SJCRH30 (cell line): Measurements from ENCODE around the gene MYH11. TPM values are rescaled to one million over a fixed set of nuclear protein-coding genes. Genes with fewer than 3 reads are reported as not detected.
"Not testable (repeated sequence)": the region's sequence is repeated elsewhere in the genome, so short reads cannot be mapped to it uniquely, and the experiment has no call there.

ENCODE experiments used
- DNase-seq, 2 experiments: peaks; one replicate each; pipeline ENCODE4 v3.0.0-alpha.2; 2015 to 2020
- H3K27ac ChIP-seq: fragments of 250-450 bp; sonication (Bioruptor Pico); 2 replicates; pipeline ENCODE4 v1.5.1; 2020; ENCODE audit warnings: mild to moderate bottlenecking, moderate library complexity
- H3K27me3 ChIP-seq: fragments of 250-450 bp; sonication (Bioruptor Pico); 2 replicates; pipeline ENCODE4 v1.5.1; 2020; ENCODE audit warnings: mild to moderate bottlenecking, moderate library complexity
- H3K36me3 ChIP-seq: fragments of 250-450 bp; sonication (Bioruptor Pico); 2 replicates; pipeline ENCODE4 v1.5.1; 2020; ENCODE audit warnings: mild to moderate bottlenecking, moderate library complexity
- H3K4me1 ChIP-seq: fragments of 250-450 bp; sonication (Bioruptor Pico); 2 replicates; pipeline ENCODE4 v1.5.1; 2020; ENCODE audit warnings: mild to moderate bottlenecking, moderate library complexity
- H3K4me3 ChIP-seq: fragments of 250-450 bp; sonication (Bioruptor Pico); 2 replicates; pipeline ENCODE4 v1.5.1; 2020; ENCODE audit warnings: mild to moderate bottlenecking, moderate library complexity
- H3K9me3 ChIP-seq: fragments of 250-450 bp; sonication (Bioruptor Pico); replicated peaks from 2 replicates; pipeline ENCODE4 v1.5.1; 2020; ENCODE audit warnings: mild to moderate bottlenecking, moderate library complexity
- total RNA-seq: library from RNA; depleted of rRNA; stranded (reverse); fragments of >200 nt; shearing (Covaris generic); gene quantifications from 2 replicates; pipeline ENCODE4 v1.2.3, GENCODE V29; 2014

Gene MYH11
- total RNA-seq, 1 experiment from 2014 or later = 0.08 TPM

DNA sequence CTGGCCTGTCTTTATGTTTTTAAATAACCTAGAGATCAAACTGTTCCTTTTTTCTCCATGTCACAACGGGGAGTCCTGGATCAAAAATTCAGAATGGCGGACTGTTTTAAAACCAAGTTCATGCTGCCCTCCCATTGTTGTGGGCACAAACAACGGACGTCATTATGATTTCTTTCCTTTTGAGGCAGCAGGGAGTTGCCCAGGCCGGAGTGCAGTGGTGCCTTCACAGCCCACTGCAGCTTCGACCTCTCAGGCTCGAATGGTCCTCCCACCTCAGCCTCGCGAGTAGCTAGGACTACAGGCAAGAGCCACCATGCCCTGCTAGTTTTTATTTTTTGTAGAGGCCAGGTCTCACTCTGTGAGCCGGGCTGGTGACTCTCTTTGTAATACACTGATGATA, 180.3 kb downstream of the MYH11 start:
- Histone ChIP-seq H3K27me3 (no peaks in the 10 kb centered on the region), H3K27ac (no peak overlapping the region), H3K4me1 (no peaks in the 10 kb centered on the region), H3K36me3 (peaks cover 24% of the 10 kb centered on the region), H3K4me3 (no peak overlapping the region), H3K9me3 (no peaks in the 10 kb centered on the region)
- DNase-seq = no peak

DNA sequence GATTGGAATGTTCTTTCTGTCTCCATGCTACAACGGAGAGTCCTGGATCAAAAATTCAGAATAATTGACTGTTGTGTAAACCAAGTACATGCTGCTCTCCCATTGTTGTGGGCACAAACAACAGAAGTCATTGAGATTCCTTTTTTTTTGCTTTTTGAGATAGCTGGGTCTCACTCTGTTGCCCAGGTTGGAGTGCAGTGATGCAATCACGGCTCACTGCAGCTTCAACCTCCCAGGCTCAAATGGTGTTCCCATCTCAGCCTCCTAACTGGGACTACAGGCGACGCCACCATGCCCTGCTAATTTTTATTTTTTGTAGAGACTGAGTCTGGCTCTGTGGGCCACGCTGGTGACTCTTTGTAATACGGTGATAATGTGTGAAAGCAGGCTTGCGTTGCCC, 182.3 kb downstream of the MYH11 start:
- Histone ChIP-seq H3K9me3 (no peaks in the 10 kb centered on the region), H3K4me1 (no peaks in the 10 kb centered on the region), H3K27ac (no peak overlapping the region), H3K27me3 (no peaks in the 10 kb centered on the region), H3K36me3 (peaks cover 26% of the 10 kb centered on the region), H3K4me3 (no peak overlapping the region)
- no peak for DNase-seq

DNA sequence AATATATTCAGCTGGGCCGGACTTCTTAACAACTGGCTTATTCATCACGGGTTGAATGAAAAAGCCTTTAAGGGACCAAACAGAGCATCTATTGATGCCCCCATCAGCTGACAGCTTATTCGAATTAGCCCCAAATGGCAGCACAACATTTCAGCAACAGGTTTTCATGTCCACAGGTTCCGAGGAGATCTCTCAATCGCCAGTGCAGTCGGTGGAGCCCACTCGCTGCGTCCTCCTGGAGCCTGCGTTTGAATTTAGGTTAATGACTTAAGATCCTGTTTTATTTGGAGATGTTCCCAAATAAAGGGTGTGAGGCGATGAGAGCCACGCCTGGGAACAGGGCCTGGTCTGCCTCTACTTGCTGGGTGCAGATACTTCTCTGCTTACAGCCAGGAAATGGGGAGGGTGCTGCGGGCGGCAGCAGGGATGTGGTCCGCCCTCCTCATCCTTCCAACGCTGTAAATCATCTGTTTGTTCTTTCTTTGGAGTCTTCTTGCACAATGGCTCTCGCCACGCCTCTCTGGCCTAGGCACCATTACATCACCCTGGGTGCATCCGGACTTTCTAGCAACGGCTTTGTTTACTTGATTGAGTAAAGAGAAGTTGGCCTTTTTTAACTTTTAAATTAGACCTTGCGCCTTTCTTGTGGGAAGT, 184.2 kb downstream of the MYH11 start:
- Histone ChIP-seq H3K36me3 (peaks cover 29% of the 10 kb centered on the region), H3K27ac (no peak overlapping the region), H3K9me3 (no peaks in the 10 kb centered on the region), H3K27me3 (no peaks in the 10 kb centered on the region), H3K4me1 (no peaks in the 10 kb centered on the region), H3K4me3 (no peak overlapping the region)
- DNase-seq = no peak

DNA sequence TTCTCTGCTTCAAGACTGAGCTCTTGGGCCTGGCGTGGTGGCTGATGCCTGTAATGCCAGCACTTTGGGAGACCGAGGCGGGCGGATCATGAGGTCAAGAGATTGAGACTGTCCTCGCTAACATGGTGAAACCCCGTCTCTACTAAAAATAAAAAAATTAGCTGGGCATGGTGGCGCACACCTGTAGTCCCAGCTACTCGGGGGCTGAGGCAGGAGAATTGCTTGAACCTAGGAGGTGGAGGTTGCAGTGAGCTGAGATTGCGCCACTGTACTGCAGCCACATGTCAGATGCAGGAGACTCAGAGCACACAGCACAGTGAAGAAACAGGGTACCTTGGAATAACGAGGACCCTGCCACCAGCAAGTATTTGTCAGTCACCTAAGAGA, 184.7 kb downstream of the MYH11 start:
- H3K36me3 ChIP-seq = peaks cover 32% of the 10 kb centered on the region
- H3K4me3 ChIP-seq = not testable (repeated sequence)

DNA sequence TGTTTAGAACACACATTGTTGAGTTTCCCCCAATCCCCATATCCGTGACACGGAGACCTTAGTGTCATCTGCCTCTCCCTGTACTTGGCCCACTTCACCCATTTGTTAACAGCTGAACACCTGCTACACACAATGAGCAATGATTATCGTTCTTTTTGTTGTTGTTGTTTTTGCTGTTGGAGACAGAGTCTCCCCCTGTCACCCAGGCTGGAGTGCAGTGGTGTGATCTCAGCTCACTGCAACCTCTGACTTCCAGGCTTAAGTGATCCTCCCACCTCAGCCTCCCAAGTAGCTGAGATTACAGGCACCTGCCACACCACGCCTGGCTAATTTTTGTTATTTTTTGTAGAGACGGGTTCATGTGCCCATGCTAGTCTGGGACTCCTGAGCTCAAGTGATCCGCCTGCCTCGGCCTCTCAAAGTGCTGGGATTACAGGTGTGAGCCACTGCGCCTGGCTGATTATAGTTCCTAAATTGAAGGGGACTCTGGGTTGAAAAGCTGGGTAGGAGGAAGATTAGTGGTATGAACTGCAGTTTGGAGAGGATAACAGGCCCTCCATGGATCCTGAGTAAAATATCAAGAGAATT, 185.2 kb downstream of the MYH11 start:
- no peak for DNase-seq
- Histone ChIP-seq H3K9me3 (no peaks in the 10 kb centered on the region), H3K27me3 (no peaks in the 10 kb centered on the region), H3K36me3 (peaks cover 34% of the 10 kb centered on the region), H3K4me3 (no peak overlapping the region), H3K4me1 (no peaks in the 10 kb centered on the region), H3K27ac (no peak overlapping the region)

More for the DNA sequence above, 184.7 kb downstream of the MYH11 start:
- DNase-seq, H3K9me3 ChIP-seq, H3K27ac ChIP-seq, H3K27me3 ChIP-seq, H3K4me1 ChIP-seq: not testable (repeated sequence)

DNA sequence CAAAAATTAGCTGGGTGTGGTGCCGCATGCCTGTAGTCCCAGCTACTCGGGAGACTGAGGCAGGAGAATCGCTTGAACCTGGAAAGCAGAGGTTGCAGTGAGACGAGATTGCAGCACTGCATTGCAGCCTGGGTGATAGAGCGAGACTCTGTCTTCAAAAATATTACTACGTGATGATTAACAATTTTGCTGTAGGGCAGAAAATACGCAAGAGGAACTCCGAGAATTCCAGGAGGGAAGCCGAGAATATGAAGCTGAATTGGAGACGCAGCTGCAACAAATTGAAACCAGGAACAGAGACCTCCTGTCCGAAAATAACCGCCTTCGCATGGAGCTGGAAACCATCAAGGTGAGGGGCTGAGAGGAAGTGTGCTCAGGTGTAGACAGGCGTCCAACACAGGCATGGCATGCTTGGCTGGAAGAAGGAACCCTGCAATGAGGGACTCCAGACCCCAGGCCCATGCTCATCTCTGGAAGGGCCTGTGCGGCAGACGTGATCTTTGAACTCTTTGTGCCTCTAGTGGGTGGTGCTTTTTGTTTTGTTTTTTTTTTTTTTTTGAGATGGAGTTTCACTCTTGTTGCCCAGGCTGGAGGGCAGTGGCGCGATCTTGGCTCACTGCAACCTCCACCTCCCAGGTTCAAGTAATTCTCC, 189.6 kb downstream of the MYH11 start:
- Histone ChIP-seq H3K27ac (no peak overlapping the region), H3K4me3 (no peak overlapping the region), H3K4me1 (no peaks in the 10 kb centered on the region), H3K9me3 (no peaks in the 10 kb centered on the region), H3K27me3 (no peaks in the 10 kb centered on the region), H3K36me3 (peaks cover 45% of the 10 kb centered on the region)
- DNase-seq = no peak

DNA sequence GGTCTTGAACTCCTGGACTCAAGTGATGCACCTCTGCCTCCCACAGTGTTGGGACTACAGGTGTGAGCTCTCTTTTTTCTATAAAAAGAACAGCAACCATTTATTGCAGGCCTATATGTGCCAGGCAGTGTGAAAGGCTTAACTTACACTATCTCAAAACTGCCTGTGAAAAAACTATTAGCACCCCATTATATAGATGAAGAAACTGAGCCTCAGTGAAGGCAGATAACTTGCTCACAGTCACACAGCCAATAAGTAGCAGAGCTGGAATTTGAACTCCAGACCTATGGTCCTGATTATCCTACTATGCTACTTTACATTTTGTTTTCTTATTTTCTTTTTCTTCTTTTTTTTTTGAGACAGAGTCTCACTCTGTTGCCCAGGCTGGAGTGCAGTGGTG, 191.7 kb downstream of the MYH11 start:
- H3K9me3 ChIP-seq = no peaks in the 10 kb centered on the region

DNA sequence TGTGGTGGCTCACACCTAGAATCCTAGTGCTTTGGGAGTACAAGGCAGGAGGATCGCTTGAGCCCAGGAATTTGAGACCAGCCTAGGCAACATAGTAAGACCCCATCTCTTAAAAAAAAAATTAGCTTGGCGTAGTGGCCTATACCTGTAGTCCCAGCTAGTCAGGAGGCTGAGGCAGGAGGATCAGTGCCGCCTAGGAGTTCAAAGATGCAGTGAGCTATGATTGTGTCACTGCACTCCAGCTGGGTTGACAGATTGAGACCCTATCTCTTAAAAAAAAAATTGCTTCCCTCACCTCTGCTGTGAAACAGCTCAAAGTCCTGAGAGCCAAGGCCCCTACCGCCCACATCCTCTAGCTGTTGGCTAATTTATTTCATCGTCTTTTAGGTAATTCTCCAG, 196.6 kb downstream of the MYH11 start:
- H3K27ac ChIP-seq = no peak overlapping the region
- no peak for DNase-seq
- no peaks in the 10 kb centered on the region for H3K9me3 ChIP-seq
- no peaks in the 10 kb centered on the region for H3K4me1 ChIP-seq
- H3K36me3 ChIP-seq = peaks cover 7% of the 10 kb centered on the region; the same call in 1 of the 2 replicates
- no peaks in the 10 kb centered on the region for H3K27me3 ChIP-seq
- H3K4me3 ChIP-seq = no peak overlapping the region

More for the DNA sequence above, 191.7 kb downstream of the MYH11 start:
- Histone ChIP-seq H3K4me1 (no peaks in the 10 kb centered on the region), H3K27me3 (no peaks in the 10 kb centered on the region), H3K4me3 (no peak overlapping the region), H3K27ac (no peak overlapping the region), H3K36me3 (peaks cover 42% of the 10 kb centered on the region)
- no peak for DNase-seq

DNA sequence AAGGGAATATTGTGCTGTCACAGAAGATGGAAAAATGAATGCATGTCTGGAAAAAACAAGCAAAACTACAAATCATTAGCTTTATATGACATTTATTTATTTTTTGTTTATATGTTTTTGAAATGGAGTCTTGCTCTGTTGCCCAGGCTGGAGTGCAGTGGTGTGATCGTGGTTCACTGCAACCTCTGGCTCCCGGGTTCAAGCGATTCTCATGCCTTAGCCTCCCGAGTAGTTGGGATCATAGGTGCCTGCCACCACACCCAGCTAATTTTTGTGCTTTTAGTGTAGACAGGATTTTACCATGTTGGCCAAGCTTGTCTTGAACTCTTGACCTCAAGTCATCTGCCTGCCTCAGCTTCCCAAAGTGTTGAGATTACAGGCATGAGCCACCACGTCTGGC, 198.3 kb downstream of the MYH11 start:
- H3K9me3 ChIP-seq = no peaks in the 10 kb centered on the region
- H3K4me3 ChIP-seq = no peak overlapping the region
- no peak for DNase-seq
- H3K27me3 ChIP-seq = no peaks in the 10 kb centered on the region
- H3K36me3 ChIP-seq = 0 out of 2 replicates have a peak, but pooled peaks cover 2% of the 10 kb centered on the region
- H3K27ac ChIP-seq = no peak overlapping the region
- H3K4me1 ChIP-seq = no peaks in the 10 kb centered on the region

DNA sequence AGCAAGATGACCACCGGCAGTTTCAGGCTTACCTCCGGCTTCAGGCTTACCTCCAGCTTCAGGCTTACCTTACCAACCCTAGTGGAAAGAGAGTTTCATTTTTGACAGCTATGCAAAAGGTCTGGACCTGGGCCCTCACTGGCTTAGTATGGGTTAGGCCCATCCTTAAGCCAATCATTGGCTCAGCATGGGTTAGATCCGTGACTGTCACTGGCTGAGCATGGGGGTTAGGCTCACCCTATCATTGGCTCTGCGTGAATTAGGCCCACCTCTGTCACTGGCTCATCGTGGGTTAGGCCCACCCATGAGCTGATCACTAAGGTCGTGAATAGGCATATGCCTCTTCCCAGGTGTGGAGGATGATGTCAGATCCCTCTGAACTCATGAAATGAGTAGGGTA, 198.7 kb downstream of the MYH11 start:
- Histone ChIP-seq H3K4me3 (no peak overlapping the region), H3K27ac (no peak overlapping the region), H3K27me3 (no peaks in the 10 kb centered on the region), H3K4me1 (peaks cover 3% of the 10 kb centered on the region; the same call in 1 of the 2 replicates), H3K9me3 (no peaks in the 10 kb centered on the region), H3K36me3 (0 out of 2 replicates have a peak, but pooled peaks cover 2% of the 10 kb centered on the region)
- DNase-seq = no peak

DNA sequence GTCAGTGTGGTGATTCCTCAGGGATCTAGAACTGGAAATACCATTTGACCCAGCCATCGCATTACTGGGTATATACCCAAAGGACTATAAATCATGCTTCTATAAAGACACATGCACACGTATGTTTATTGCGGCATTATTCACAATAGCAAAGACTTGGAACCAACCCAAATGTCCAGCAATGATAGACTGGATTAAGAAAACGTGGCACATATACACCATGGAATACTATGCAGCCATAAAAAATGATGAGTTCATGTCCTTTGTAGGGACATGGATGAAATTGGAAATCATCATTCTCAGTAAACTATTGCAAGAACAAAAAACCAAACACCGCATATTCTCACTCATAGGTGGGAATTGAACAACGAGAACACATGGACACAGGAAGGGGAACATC, 201.3 kb downstream of the MYH11 start:
- not testable (repeated sequence) for H3K36me3 ChIP-seq, H3K27ac ChIP-seq, H3K4me1 ChIP-seq

DNA sequence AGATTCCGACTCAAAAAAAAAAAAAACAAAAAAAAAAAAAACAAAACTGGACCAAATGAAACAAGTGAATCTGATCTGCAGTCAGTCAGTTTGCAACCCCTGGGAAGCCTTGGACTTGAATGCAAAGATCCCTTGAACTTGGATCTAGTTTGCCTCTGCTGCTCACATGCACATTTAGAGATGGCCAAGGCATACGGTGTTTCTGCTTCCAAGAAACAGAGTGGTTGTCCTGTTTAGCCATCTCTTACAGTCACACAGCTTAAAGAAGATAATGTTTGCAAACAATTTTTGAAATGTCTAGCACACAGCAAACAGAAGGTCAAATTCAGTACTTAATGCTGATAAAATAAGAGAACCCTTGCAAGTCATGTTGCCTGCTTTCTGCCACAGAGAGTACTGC, 202.2 kb downstream of the MYH11 start:
- H3K4me1 ChIP-seq = peaks cover 6% of the 10 kb centered on the region; the same call in 1 of the 2 replicates
- DNase-seq = no peak
- H3K36me3 ChIP-seq = 0 out of 2 replicates have a peak, but pooled peaks cover 2% of the 10 kb centered on the region
- H3K27me3 ChIP-seq = no peaks in the 10 kb centered on the region
- H3K9me3 ChIP-seq = no peaks in the 10 kb centered on the region
- no peak overlapping the region for H3K4me3 ChIP-seq
- H3K27ac ChIP-seq = no peak overlapping the region

More for the DNA sequence above, 201.3 kb downstream of the MYH11 start:
- H3K27me3 ChIP-seq, H3K9me3 ChIP-seq, H3K4me3 ChIP-seq, DNase-seq: not testable (repeated sequence)

DNA sequence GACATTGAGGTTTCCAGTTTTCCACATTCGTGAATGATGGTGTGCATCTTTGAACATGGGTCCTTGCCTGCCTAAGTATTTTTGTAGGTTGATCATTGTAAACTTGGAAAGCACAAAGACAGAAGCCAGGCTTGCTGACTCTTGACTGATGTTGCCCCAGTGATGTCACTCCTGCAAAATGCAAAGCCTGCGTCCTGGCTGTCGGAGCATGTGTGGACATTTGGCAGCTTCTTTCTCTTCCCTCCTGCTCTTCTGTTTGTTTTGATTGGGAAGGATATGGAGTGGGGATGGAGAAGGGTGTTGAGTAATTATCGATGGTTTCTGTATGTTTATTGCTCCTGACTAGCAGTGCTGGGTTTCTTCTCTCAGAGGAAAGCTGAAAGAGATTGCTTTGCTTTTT, 203.6 kb downstream of the MYH11 start:
- DNase-seq = peak; percentile 13 to 17
- Histone ChIP-seq H3K27me3 (no peaks in the 10 kb centered on the region), H3K36me3 (0 out of 2 replicates have a peak, but pooled peaks cover 2% of the 10 kb centered on the region), H3K4me3 (no peak overlapping the region), H3K9me3 (no peaks in the 10 kb centered on the region), H3K27ac (no peak overlapping the region), H3K4me1 (peaks cover 9% of the 10 kb centered on the region; the same call in 1 of the 2 replicates)
